HEK293T (cell line): ENCODE measurements around the gene BBS9.

Experiments used
- FOXA1 ChIP-seq: fragments of 450-650 bp; IDR thresholded peaks from 2 replicates; pipeline ENCODE4 v1.6.1; 2016; ENCODE audit warnings: mild to moderate bottlenecking
- NFRKB ChIP-seq: fragments of 450-650 bp; IDR thresholded peaks from 2 replicates; pipeline ENCODE4 v1.6.1; 2016; ENCODE audit warnings: mild to moderate bottlenecking, moderate library complexity
- SP1 ChIP-seq: fragments of 450-650 bp; IDR thresholded peaks from 2 replicates; pipeline ENCODE4 v1.6.1; 2017
- SUZ12 ChIP-seq: fragments of 450-650 bp; IDR thresholded peaks from 2 replicates; pipeline ENCODE4 v1.6.1; 2016; ENCODE audit warnings: mild to moderate bottlenecking
- TARDBP ChIP-seq: fragments of 450-650 bp; IDR thresholded peaks from 2 replicates; pipeline ENCODE4 v1.6.1; 2016
- ZNF384 ChIP-seq: fragments of 450-650 bp; IDR thresholded peaks from 2 replicates; pipeline ENCODE4 v1.6.1; 2016

- no peak for TF ChIP-seq FOXA1
- no peak for TF ChIP-seq NFRKB
- TF ChIP-seq ZNF384: no peak
- TF ChIP-seq SP1: no peak
- no peak for TF ChIP-seq TARDBP
- TF ChIP-seq SUZ12: no peak
These were observed 50.2 kb downstream of the BBS9 start for GRCh38 chr7:33179519-33179918.
